Tibial nerve (tissue), 4 donors: ENCODE measurements around the gene CCR5. TPM values are rescaled to one million over a fixed set of nuclear protein-coding genes. Genes with fewer than 3 reads are reported as not detected.

ENCODE experiments used
- DNase-seq, 2 donors: peaks; one replicate each; pipeline ENCODE4 v3.0.0-alpha.2; 2019; ENCODE audit warnings: low spot score in 2 of 2
- H3K27ac ChIP-seq, 4 donors: fragments of 200-600 bp; sonication (generic) in 3 of 4; one replicate each; pipeline ENCODE4 v1.5.1; 2017 to 2019; ENCODE audit warnings: mild to moderate bottlenecking in 1 of 4
- H3K27me3 ChIP-seq, 2 donors: fragments of 200-600 bp; sonication (generic) in 1 of 2; one replicate each; pipeline versions ENCODE4 v1.5.1 to v1.6.0; 2017 to 2019
- H3K36me3 ChIP-seq, 3 donors: fragments of 200-600 bp; sonication (generic); one replicate each; pipeline ENCODE4 v1.5.1; 2018 to 2019
- H3K4me1 ChIP-seq, 4 donors: fragments of 200-600 bp; sonication (generic) in 3 of 4; one replicate each; pipeline ENCODE4 v1.5.1; 2017 to 2019
- H3K4me3 ChIP-seq, 4 donors: fragments of 200-600 bp; sonication (generic) in 3 of 4; one replicate each; pipeline ENCODE4 v1.5.1; 2017 to 2019; ENCODE audit warnings: mild to moderate bottlenecking in 1 of 4, moderate library complexity in 1 of 4
- H3K9me3 ChIP-seq, 4 donors: fragments of 200-600 bp; sonication (generic) in 3 of 4; one replicate each; pipeline ENCODE4 v1.5.1; 2017 to 2019
- EP300 ChIP-seq, 2 donors: sonication (generic); formaldehyde crosslinking; IDR thresholded peaks; one replicate each; pipeline ENCODE4 v1.6.1; 2017; ENCODE audit warnings: antibody characterized with exemption in 2 of 2, mild to moderate bottlenecking in 1 of 2
- POLR2A ChIP-seq, 2 donors: fragments of 450-650 bp; IDR thresholded peaks; one replicate each; pipeline ENCODE4 v1.6.1; 2017; ENCODE audit warnings: antibody characterized with exemption in 2 of 2, mild to moderate bottlenecking in 2 of 2, moderate library complexity in 2 of 2
- WGBS, 2 donors: methylation state at CpG; one replicate each; pipeline ENCODE4 v1.1.5; 2018; 5-methylcytosine and 5-hydroxymethylcytosine counted together
- total RNA-seq, 4 donors: library from RNA; depleted of rRNA; stranded (reverse); fragments of >200 nt; gene quantifications; one replicate each; pipeline ENCODE4 v1.1.0, GENCODE V29; 2016
- TF ChIP-seq, protein P1 (sequence below), 5 experiments: fragments of 200-600 bp in 3 of 5; fragments of 450-650 bp in 2 of 5; sonication (generic) in 3 of 5; IDR thresholded peaks; one replicate each; pipeline ENCODE4 v1.5.1; 2016 to 2019; ENCODE audit warnings: antibody characterized with exemption in 5 of 5, mild to moderate bottlenecking in 3 of 5, moderate library complexity in 2 of 5

The CCR5 gene
- total RNA-seq, 4 donors from 2014 or later: 0.22 to 1.2 (median 0.87) TPM

DNA sequence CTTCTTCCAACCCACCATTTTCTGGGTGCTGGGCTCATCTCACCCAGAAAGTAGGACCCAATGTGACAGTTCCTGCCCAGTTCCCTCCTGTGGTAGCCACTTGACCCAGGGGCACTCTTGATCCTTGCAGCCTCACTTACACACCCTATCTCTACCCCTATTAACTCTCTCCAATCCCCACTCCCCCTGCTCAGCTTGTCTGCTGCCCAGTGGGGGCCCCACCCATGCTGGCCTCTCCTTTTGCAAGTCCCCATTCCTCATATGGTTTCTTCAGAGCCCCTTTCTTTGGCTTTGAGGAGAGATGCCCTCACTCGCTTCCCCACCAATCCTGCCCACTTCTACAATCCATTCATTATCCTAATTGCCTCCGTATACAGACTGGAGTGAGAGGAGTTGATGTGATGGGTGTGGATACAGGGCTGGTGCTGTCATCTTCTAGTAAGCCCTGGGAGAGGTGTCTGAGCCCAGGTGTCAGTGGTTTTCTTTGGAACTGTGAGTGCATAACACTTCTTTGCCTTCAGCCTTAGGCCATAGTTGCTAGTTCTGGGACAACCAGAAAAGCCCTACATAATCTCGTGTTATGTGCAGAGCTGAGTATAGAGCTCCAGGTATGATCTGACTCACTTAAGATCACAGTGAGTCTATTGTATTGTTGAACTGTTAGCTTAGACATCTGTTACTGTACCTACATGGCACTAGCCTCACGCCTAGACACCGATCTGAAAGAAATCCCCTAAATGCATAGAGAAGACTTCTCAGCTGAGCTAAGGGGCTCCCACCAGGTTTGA, 4.8 kb upstream of the CCR5 start:
- 91 to 92% methylated on average over 5 of the region's 5 CpGs for WGBS, 2 donors
- H3K36me3 ChIP-seq: no peaks in the 10 kb centered on the region
- no peak for DNase-seq

DNA sequence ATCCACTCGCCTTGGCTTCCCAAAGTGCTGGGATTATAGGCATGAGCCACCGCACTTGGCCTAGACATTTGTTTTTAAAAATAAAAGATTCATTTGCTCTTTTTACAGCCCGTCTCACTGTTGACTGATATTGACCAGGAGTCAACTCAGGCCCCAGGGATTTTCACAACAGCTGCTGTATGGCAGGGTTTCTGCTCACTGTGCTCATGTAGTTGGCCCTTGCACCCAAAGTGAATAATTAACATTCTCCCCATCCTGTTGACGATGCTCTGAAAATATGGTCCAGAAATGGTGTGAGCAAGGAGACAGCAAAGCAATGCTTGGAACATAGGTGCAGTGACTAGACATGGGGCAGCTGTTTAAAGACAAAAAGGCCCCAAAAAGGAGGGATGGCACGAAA, 2.9 kb upstream of the CCR5 start:
- no peaks in the 10 kb centered on the region for H3K4me1 ChIP-seq
- no peaks in the 10 kb centered on the region for H3K27me3 ChIP-seq
- WGBS, 2 donors: 85 to 90% methylated on average over 5 of the region's 5 CpGs
- DNase-seq: no peak
- no peak overlapping the region for H3K4me3 ChIP-seq
- no peak overlapping the region for H3K27ac ChIP-seq
- H3K9me3 ChIP-seq: no peaks in the 10 kb centered on the region
- H3K36me3 ChIP-seq: no peaks in the 10 kb centered on the region
- TF ChIP-seq, protein P1, sequence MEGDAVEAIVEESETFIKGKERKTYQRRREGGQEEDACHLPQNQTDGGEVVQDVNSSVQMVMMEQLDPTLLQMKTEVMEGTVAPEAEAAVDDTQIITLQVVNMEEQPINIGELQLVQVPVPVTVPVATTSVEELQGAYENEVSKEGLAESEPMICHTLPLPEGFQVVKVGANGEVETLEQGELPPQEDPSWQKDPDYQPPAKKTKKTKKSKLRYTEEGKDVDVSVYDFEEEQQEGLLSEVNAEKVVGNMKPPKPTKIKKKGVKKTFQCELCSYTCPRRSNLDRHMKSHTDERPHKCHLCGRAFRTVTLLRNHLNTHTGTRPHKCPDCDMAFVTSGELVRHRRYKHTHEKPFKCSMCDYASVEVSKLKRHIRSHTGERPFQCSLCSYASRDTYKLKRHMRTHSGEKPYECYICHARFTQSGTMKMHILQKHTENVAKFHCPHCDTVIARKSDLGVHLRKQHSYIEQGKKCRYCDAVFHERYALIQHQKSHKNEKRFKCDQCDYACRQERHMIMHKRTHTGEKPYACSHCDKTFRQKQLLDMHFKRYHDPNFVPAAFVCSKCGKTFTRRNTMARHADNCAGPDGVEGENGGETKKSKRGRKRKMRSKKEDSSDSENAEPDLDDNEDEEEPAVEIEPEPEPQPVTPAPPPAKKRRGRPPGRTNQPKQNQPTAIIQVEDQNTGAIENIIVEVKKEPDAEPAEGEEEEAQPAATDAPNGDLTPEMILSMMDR (IDR thresholded peaks at IDR 0.05): no peak

More for the DNA sequence above, 4.8 kb upstream of the CCR5 start:
- Histone ChIP-seq H3K4me3 (no peak overlapping the region), H3K27me3 (no peaks in the 10 kb centered on the region), H3K27ac (no peak overlapping the region), H3K9me3 (no peaks in the 10 kb centered on the region), H3K4me1 (no peaks in the 10 kb centered on the region)
- TF ChIP-seq, protein P1 (IDR thresholded peaks at IDR 0.05): no peak
- TF ChIP-seq POLR2A (IDR thresholded peaks at IDR 0.05): no peak
- no peak for TF ChIP-seq EP300 (IDR thresholded peaks at IDR 0.05)

DNA sequence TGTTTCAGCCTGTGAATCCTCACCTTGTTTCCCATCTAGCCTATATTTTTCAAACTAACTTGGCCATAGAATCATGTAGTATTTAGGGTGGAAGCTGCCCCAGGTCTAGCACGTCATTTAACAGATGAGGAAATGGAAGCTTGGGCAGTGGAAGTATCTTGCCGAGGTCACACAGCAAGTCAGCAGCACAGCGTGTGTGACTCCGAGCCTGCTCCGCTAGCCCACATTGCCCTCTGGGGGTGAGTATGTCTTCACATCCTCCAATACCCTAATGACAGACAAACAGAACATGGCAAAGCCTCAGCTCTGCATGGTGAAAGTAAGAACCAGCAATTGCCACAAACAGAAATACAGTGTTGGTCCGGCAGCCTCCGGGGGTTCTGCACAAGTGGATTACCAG, 2.2 kb upstream of the CCR5 start:
- Histone ChIP-seq H3K4me3 (no peak overlapping the region), H3K27ac (no peak overlapping the region), H3K27me3 (no peaks in the 10 kb centered on the region), H3K4me1 (no peaks in the 10 kb centered on the region), H3K36me3 (no peaks in the 10 kb centered on the region), H3K9me3 (no peaks in the 10 kb centered on the region)
- 47 to 55% methylated on average over 7 of the region's 7 CpGs for WGBS, 2 donors
- TF ChIP-seq EP300 (IDR thresholded peaks at IDR 0.05): peak in 1 of 2 donors; percentile 31
- TF ChIP-seq, protein P1 (IDR thresholded peaks at IDR 0.05): peak in 3 of 5 experiments; percentile 29 to 52 (median 36)
- TF ChIP-seq POLR2A (IDR thresholded peaks at IDR 0.05): no peak
- DNase-seq: peak in 1 of 2 donors; percentile 33

DNA sequence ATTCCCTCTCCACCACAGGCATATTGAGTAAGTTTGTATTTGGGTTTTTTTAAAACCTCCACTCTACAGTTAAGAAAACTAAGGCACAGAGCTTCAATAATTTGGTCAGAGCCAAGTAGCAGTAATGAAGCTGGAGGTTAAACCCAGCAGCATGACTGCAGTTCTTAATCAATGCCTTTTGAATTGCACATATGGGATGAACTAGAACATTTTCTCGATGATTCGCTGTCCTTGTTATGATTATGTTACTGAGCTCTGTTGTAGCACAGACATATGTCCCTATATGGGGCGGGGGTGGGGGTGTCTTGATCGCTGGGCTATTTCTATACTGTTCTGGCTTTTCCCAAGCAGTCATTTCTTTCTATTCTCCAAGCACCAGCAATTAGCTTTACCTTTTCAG, 1.6 kb upstream of the CCR5 start:
- no peak for DNase-seq
- WGBS, 2 donors: 78 to 83% methylated on average over 4 of the region's 4 CpGs
- Histone ChIP-seq H3K9me3 (no peaks in the 10 kb centered on the region), H3K4me1 (no peaks in the 10 kb centered on the region), H3K4me3 (no peak overlapping the region), H3K27me3 (no peaks in the 10 kb centered on the region), H3K27ac (peak overlapping the region in 1 of 4 donors; percentile 40), H3K36me3 (no peaks in the 10 kb centered on the region)
- no peak for TF ChIP-seq EP300 (IDR thresholded peaks at IDR 0.05)
- TF ChIP-seq, protein P1 (IDR thresholded peaks at IDR 0.05): no peak
- TF ChIP-seq POLR2A (IDR thresholded peaks at IDR 0.05): no peak

DNA sequence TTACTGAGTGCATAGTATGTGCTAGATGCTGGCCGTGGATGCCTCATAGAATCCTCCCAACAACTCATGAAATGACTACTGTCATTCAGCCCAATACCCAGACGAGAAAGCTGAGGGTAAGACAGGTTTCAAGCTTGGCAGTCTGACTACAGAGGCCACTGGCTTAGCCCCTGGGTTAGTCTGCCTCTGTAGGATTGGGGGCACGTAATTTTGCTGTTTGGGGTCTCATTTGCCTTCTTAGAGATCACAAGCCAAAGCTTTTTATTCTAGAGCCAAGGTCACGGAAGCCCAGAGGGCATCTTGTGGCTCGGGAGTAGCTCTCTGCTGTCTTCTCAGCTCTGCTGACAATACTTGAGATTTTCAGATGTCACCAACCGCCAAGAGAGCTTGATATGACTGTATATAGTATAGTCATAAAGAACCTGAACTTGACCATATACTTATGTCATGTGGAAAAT, 1.0 kb upstream of the CCR5 start:
- Histone ChIP-seq H3K4me1 (no peaks in the 10 kb centered on the region), H3K9me3 (no peaks in the 10 kb centered on the region), H3K36me3 (no peaks in the 10 kb centered on the region), H3K27ac (peak overlapping the region in 3 of 4 donors; percentile 9 to 40 (median 28)), H3K4me3 (no peak overlapping the region), H3K27me3 (no peaks in the 10 kb centered on the region)
- no peak for DNase-seq
- WGBS, 2 donors: 55 to 60% methylated on average over 6 of the region's 6 CpGs
- TF ChIP-seq, protein P1 (IDR thresholded peaks at IDR 0.05): no peak
- TF ChIP-seq EP300 (IDR thresholded peaks at IDR 0.05): no peak
- TF ChIP-seq POLR2A (IDR thresholded peaks at IDR 0.05): no peak
